ENCODE results near the gene GRAMD4.
A peak's percentile ranks its signal among the peaks of the same experiment; 100 is the strongest.

The GRAMD4 gene

DNA sequence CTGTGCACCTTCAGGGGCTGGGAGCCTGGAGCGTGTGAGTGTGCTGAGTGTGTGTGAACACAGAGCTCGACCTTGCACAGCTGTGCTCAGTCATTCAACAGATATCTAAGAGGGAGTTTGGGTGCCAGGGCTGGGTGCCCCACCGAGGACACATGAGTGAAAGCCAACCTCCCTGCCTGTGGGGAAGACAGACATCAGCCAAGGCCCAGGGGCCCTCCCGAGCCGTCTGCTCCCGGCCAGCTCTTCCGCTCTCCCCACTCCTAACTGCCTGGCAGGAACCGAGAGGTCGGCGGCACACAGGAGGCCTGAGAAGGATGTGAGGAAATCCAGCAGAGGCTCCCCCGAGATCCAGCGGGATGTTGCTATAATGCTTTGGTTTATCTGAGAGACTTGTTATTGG, 85.9 kb downstream of the GRAMD4 start:
- no peak for DNase-seq (ENCODE audit: insufficient read length, low spot score)
- FAIRE-seq: no peak

DNA sequence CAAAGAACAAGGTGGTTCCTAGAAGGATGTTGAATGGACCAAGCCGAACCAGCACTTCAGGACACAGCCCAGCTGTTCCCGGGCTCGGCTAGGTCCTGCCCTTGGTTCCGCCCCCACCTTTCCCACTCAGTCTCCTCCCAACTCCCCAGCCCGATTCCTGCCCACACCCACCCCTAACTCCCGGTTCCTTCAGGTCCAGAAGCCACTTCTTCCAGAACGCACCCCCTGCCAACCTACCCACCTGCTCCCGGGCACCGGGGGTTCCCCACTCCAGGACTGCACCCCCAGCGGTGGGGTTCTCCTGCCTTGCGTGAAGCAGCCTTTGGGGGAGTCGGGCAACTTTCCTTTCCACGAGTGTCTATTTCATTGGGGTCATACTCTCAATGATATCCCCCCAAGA, 87.1 kb downstream of the GRAMD4 start:
- FAIRE-seq (no peak), DNase-seq (ENCODE audit: insufficient read length, low spot score) (no peak)

DNA sequence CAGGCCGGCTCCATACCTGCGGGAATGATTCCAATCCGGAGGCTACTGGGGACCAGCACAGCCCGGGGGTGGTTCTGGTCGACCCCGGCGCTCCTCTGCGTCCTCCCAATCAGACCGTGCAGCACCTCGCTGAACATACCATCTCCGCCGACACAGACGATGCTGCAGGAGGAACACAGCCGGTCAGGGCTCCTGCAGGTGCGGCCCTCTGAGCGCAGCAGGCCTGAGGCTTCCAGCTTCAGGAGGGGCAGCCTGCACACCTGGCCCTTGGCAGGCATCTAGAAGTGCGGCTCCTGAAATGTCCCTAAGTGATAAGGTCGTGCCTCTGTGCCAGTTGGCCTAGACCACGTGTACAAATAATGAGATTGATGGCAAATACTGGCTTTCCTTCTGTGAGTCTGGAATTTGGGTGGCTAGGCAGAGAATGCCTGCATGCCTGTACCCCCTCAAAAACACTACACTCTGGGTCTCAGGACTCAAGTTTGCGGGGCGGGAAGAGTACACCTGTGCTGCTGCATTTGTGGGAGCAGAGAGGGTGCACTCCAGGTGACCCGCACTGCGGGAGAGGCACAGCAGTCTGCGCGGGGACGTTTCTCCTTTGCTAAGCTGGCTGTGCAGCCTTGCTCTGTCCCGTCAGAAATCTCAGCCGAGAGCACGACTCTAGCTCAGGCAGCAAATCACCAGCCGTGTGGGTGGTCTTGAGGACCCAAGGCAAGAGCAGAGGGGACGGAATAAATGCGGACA, 87.8 kb downstream of the GRAMD4 start:
- no peak for DNase-seq (ENCODE audit: insufficient read length, low spot score)

DNA sequence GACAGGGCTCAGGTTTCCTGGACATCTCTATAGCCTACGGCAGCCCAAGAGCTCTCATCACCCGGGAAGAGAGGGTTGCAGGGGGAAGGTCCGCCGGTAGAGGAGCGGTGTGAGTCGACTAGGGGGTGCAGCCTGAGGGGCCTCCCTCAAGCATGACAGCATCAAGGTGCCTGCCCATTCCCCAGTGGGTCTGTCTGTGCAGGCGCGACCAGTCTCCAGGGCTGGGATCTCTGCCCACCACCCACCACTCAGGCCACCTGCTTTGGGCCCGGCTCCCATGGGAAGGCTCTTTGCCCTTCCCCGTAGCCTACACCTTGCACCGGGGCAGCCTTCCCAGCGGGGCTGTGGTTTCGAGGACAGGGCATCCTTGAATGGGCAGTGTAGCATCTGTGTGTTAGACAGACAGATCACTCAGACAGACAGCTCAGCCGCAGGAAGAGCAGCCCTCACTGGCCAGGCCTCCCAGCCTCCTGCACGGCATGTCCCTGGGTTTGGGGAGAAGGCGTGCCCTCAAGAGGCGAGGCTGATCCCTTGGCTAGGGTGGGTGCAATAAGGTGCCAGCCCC, 88.7 kb downstream of the GRAMD4 start:
- DNase-seq (ENCODE audit: insufficient read length, low spot score): no peak
- FAIRE-seq: no peak

More for the DNA sequence above, 87.8 kb downstream of the GRAMD4 start:
- no peak for FAIRE-seq

DNA sequence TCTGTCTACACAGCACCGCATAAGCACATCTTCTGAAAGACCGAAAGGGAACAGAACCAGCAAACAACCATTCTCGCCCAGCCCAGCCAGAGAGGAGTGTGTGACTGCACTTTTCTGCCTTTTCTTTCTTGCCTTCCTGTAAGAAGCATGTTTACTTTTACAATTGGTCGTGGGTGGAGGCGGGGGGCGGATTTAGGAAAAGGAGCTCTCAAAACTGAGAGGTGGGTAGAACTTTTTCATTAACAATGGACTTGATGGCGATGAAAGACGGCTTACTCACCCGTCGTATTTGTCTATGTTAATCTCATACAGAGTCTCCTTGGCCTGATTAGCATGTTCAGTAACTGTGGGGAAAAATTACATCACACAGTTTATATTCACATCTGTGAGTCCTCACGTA, 90.6 kb downstream of the GRAMD4 start:
- DNase-seq (ENCODE audit: insufficient read length, low spot score): no peak
- FAIRE-seq: no peak

DNA sequence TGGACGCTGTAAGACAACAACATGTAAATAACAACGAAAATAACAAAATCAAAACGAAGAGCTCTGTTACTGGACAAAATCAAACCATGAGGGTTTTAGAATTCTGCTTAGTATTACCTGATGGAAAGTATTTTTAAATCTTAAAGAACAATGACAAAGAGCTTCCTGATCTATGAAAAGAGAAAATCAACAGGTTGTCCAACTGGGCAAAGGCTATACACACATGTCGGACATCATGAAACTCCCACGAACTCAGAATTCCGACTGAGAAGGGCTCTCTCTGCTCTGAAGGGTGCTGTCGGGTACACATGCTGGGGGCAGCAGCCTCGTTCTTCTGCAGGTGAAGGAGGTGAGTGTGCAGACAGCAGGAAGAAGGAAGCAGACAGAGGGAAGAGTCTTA, 92.1 kb downstream of the GRAMD4 start:
- no peak for FAIRE-seq
- no peak for DNase-seq (ENCODE audit: insufficient read length, low spot score)

DNA sequence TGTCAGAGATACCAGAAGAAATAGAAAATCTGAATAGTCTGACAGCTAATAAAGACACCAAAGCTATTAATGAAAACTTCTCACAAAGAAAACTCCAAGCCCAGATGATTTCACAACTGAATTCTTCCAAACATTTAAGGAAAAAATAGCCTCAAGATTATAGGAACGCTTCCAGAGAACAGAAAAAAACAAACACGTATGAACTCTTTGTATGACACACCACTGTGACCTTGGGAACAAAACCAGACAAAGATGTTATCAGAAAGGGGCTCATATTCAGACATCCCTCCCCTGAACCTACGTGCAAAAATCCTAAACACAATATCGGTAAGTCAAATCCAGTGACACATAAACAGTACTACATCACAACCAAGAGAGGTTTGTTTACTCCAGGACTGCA, 94.4 kb downstream of the GRAMD4 start:
- FAIRE-seq (no peak), DNase-seq (ENCODE audit: insufficient read length, low spot score) (no peak)

DNA sequence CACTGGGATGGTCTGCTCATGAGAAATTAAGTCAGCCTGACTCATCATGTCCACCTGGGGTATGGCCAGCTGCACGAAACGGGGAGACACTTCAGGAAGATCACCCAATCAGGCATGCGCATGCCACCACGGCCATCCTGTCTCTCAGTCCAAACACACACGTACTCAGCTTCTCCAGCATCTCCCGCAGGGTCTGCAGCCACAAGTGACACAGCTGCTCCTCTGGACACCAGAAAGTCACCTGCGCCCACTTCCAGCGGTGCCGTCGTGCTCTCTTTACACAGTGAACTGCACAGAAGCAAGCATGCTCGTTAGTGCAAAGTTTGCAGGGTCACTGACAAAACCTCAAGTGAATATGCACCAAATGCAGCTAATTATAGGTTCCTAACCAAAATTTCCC, 99.7 kb downstream of the GRAMD4 start:
- DNase-seq (ENCODE audit: insufficient read length, low spot score) (no peak), FAIRE-seq (no peak)

DNA sequence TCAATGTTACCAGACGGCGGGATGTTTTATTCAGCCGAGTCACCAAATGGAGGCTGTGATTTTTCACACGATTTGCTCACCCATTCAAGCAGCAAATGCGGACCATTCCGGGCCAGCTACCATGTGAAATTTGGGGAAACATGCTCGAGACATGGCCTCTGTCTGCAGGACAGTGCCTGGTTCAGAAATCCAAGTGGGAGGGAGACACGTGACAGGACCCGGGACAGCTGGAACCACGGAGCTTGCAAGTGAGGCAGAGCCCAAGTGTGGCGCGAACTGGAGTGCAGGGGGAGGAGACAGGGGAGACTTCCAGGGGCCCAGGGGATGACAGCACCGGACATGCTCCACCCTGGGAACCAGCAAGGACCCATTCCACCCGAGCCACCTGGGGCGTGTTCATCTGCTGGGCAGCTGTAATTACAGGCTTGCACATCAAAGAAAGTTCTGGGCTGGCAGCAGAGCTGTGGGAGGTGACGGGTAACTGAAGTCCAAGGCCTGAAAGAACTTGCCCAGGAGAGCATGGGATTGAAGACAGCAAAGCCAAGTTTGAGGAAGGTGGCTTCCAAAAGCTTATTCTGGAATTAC, 101.4 kb downstream of the GRAMD4 start:
- no peak for FAIRE-seq

DNA sequence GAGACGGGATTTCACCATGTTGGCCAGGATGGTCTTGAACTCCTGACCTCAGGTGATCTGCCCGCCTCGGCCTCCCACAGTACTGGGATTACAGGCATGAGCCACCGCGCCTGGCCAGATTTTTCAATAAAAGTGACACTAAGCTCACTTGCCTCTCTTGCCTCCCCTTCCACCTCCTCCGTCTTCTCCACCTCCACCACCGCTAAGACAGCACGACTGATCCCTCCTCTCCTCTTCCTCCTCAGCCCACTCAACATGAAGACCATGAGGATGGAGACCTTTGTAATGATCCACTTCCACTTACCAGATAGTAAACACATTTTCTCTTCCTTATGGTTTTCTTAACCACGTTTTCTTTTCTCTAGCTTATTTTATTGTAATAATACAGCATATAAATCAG, 103.7 kb downstream of the GRAMD4 start:
- no peak for DNase-seq (ENCODE audit: insufficient read length, low spot score)
- FAIRE-seq: no peak

More for the DNA sequence above, 101.4 kb downstream of the GRAMD4 start:
- no peak for DNase-seq (ENCODE audit: insufficient read length, low spot score)

DNA sequence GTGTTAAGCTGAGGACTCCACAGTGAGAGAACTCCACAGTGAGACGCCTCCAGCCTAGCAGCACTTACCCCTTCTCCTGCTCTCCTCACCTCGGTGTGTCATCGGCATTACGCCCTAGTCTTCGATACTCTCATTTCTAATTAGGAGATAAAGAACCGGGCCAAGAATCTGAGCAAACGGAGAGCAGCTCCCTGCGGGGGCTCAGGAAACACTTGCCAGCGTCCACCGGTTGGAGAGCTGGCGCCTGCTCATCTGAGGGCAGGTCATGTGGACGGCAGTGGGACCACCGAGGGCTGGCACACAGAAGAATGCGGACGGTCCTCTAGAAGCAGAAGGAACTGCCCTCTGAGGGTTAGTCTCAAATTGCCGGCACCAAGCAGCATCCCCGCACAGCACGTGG, 104.9 kb downstream of the GRAMD4 start:
- FAIRE-seq (no peak), DNase-seq (ENCODE audit: insufficient read length, low spot score) (no peak)

DNA sequence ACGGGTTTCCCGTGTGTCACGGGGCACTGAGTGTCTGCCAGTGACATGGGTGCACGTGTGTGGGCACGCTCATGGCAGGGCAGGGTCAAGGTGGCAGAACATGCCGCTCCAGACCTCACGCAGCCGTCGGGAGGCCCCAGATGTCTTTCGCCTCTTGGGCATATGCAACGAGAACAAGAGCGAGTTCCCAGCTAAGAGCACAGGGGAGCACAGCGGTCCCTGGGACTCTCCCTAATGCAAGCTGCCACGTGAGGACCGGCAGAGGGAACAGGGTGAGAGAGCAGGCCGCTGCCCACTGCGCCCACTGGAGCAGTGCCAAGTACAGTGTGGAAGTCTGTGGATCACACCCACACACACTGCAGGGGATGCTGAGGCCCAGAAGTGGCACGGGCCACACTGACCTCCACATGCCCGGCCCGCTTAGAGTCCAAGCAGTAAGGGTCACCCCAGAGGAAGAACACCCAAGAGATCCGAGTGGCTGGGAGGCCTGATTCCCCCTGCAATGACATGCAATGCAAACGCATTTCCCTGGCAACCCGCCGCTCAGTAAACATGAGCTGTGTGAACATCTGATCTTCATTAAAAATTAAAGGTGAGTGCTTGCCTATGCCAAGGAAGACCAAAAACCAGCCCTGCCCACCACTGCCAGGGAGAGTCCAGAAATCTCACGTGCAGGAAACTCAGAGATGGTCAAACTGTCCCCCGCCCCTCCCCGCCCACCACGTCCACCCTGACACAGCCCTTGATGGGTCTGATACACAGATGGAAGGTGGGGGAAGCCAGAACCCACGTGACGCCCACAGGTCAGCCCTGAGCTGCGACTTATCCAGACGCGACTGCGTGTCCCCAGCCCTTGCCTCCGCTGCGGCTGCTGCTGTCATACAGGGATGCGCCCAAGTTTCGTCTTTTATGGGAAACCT, 106.1 kb downstream of the GRAMD4 start:
- no peak for DNase-seq (ENCODE audit: insufficient read length, low spot score)
- FAIRE-seq: no peak

DNA sequence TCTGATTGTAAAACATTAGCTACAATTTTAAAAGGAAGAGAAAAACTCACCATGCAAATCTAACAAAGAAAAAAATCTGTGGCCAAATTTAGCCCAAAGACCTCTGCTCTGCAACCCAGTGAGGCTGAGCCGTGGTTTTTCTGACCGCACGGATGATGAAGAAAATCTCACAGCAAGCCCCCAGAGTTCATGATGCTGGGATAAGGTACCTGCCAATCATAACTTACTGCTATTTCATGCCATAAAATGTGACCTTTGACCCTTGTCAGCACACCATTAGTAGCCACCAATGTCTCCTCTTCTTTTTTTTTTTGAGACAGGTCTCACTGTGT, 106.8 kb downstream of the GRAMD4 start:
- FAIRE-seq: no peak
- DNase-seq (ENCODE audit: insufficient read length, low spot score): no peak

DNA sequence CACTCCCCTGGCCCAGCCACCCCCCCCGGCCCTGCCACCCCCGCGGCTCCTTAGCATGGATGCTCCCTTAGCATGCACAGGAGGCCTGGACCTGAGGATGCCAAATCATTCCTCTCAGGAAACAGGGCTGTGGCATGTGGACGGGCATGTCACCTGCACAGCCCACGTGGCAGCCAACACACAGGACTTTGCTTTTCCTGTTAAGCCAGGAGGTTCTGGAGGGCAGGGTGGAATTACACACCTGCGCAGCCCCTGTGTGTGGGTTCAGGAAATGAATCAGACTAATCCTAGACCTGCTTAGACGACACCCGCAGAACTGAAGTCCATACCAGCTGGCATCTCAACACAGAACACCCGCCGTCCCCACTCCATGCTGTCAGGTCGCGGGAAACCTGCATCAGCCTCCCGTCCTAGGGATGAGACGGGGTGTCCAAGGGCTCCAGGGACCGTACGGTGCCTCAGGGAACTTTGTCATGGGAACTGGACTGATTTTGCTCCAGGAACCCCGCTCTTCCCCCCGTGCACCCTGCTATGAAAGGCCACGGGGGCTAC, 107.7 kb downstream of the GRAMD4 start:
- FAIRE-seq: peak; percentile 23

DNA sequence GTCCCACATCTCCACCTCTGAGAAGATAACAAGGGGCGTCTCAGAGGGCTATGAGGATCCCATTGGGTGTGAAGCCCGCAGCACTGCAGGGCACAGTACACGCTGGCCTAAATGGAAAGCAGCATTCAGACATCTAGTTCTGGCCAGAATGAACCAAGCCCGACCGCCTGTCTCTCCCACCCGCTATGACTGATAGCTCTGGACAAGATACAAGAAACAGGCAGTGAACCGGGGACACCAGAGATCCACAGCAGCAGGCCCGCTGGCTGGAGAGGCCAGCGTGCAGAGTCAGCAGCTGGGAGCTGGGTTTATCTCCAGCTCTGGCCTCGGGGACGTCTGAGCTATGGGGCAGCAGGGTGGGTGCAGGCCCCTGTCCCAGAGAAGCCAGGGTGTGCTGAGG, 108.3 kb downstream of the GRAMD4 start:
- FAIRE-seq (no peak), DNase-seq (ENCODE audit: insufficient read length, low spot score) (no peak)

More for the DNA sequence above, 107.7 kb downstream of the GRAMD4 start:
- DNase-seq (ENCODE audit: insufficient read length, low spot score): no peak
